Skeletal muscle tissue (tissue), 4 donors: ENCODE results near the gene CYP26A1. TPM values are rescaled to one million over a fixed set of nuclear protein-coding genes. Genes with fewer than 3 reads are reported as not detected.

Experiments used
- H3K27ac ChIP-seq: one replicate; pipeline ENCODE4 v1.7.0; 2013; ENCODE audit warnings: mild to moderate bottlenecking, low read depth, low read length, inconsistent platforms
- H3K27me3 ChIP-seq, 3 donors: one replicate each; pipeline ENCODE4 v1.7.0; 2013; ENCODE audit warnings: low read length in 3 of 3; ENCODE audit not compliant: control insufficient read depth in 3 of 3, insufficient read depth in 3 of 3
- H3K36me3 ChIP-seq, 3 donors: one replicate each; pipeline ENCODE4 v1.7.0; 2013; ENCODE audit warnings: low read length in 3 of 3; ENCODE audit not compliant: control insufficient read depth in 3 of 3, insufficient read depth in 3 of 3
- H3K4me1 ChIP-seq, 3 donors: one replicate each; pipeline ENCODE4 v1.7.0; 2013; ENCODE audit warnings: low read length in 3 of 3, mild to moderate bottlenecking in 3 of 3; ENCODE audit not compliant: control insufficient read depth in 3 of 3, insufficient read depth in 3 of 3
- H3K4me3 ChIP-seq, 3 donors: one replicate each; pipeline ENCODE4 v1.7.0; 2013; ENCODE audit warnings: low read length in 3 of 3
- H3K9ac ChIP-seq, 3 donors: one replicate each; pipeline ENCODE4 v1.7.0; 2013; ENCODE audit warnings: low read length in 3 of 3, mild to moderate bottlenecking in 3 of 3, moderate library complexity in 2 of 3, low read depth in 1 of 3
- H3K9me3 ChIP-seq, 3 donors: one replicate each; pipeline ENCODE4 v1.7.0; 2013; ENCODE audit warnings: low read length in 3 of 3; ENCODE audit not compliant: control insufficient read depth in 3 of 3
- total RNA-seq: library from RNA; depleted of rRNA; stranded (reverse); fragments of >200 nt; gene quantifications from one replicate; pipeline ENCODE4 v1.2.3, GENCODE V29; 2014
- donor health status: Osteomylitis.

The CYP26A1 gene
- 0.52 TPM for total RNA-seq

GRCh38 chr10:93073539-93074146 is at the start of gene CYP26A1:
Gene CYP26A1, plus strand, starts transcription at chr10:93073893. Its CDS starts 42 bp downstream, at chr10:93073935.
- Histone ChIP-seq H3K4me1 (peaks cover 28 to 37% (median 29%) of the 10 kb centered on the region in 3 donors), H3K27me3 (peaks cover 67 to 85% (median 79%) of the 10 kb centered on the region in 3 donors), H3K4me3 (peak within 1 kb of the TSS; percentile 30 to 58 (median 57)), H3K27ac (no peak within 1 kb of the TSS), H3K36me3 (no peaks in the 10 kb centered on the region), H3K9ac (no peak within 1 kb of the TSS), H3K9me3 (no peaks in the 10 kb centered on the region)

GRCh38 chr10:93026072-93026471 is 47.6 kb upstream of the CYP26A1 start:
- no peak overlapping the region for H3K4me3 ChIP-seq
- H3K9me3 ChIP-seq, result no peaks in the 10 kb centered on the region
- no peak overlapping the region for H3K9ac ChIP-seq
- no peaks in the 10 kb centered on the region for H3K4me1 ChIP-seq
- H3K27ac ChIP-seq, result no peak overlapping the region
- H3K27me3 ChIP-seq, result no peaks in the 10 kb centered on the region
- H3K36me3 ChIP-seq, result peaks cover 3 to 17% (median 12%) of the 10 kb centered on the region in 3 donors

GRCh38 chr10:93027508-93027907 is 46.2 kb upstream of the CYP26A1 start:
- Histone ChIP-seq H3K27me3 (no peaks in the 10 kb centered on the region), H3K4me3 (no peak overlapping the region), H3K36me3 (peaks cover 3 to 17% (median 12%) of the 10 kb centered on the region in 3 donors), H3K27ac (no peak overlapping the region), H3K9ac (no peak overlapping the region), H3K4me1 (no peaks in the 10 kb centered on the region), H3K9me3 (no peaks in the 10 kb centered on the region)

GRCh38 chr10:93028883-93029282 is 44.8 kb upstream of the CYP26A1 start:
- no peak overlapping the region for H3K9ac ChIP-seq
- no peaks in the 10 kb centered on the region for H3K4me1 ChIP-seq
- H3K27me3 ChIP-seq, result no peaks in the 10 kb centered on the region
- H3K27ac ChIP-seq, result no peak overlapping the region
- H3K36me3 ChIP-seq, result peaks cover 3 to 17% (median 12%) of the 10 kb centered on the region in 3 donors
- no peaks in the 10 kb centered on the region for H3K9me3 ChIP-seq
- H3K4me3 ChIP-seq, result no peak overlapping the region

GRCh38 chr10:93030409-93030808 is 43.3 kb upstream of the CYP26A1 start:
- H3K27me3 ChIP-seq, result no peaks in the 10 kb centered on the region
- no peaks in the 10 kb centered on the region for H3K4me1 ChIP-seq
- peaks cover 3 to 17% (median 12%) of the 10 kb centered on the region in 3 donors for H3K36me3 ChIP-seq
- H3K4me3 ChIP-seq, result no peak overlapping the region
- no peak overlapping the region for H3K9ac ChIP-seq
- H3K9me3 ChIP-seq, result no peaks in the 10 kb centered on the region
- H3K27ac ChIP-seq, result no peak overlapping the region

GRCh38 chr10:93032105-93032808 is 41.4 kb upstream of the CYP26A1 start:
- no peaks in the 10 kb centered on the region for H3K4me1 ChIP-seq
- no peaks in the 10 kb centered on the region for H3K27me3 ChIP-seq
- peaks cover 0 to 6% (median 3%) of the 10 kb centered on the region in 3 donors for H3K36me3 ChIP-seq

GRCh38 chr10:93032809-93033137 is 40.9 kb upstream of the CYP26A1 start:
- Histone ChIP-seq H3K27ac (no peak overlapping the region), H3K9me3 (no peaks in the 10 kb centered on the region), H3K9ac (no peak overlapping the region), H3K36me3 (peaks cover 0 to 3% (median 3%) of the 10 kb centered on the region in 3 donors), H3K4me1 (no peaks in the 10 kb centered on the region), H3K27me3 (no peaks in the 10 kb centered on the region), H3K4me3 (no peak overlapping the region)

More at GRCh38 chr10:93032105-93032808, 41.4 kb upstream of the CYP26A1 start:
- H3K27ac ChIP-seq, result no peak overlapping the region
- no peaks in the 10 kb centered on the region for H3K9me3 ChIP-seq
- no peak overlapping the region for H3K9ac ChIP-seq
- H3K4me3 ChIP-seq, result no peak overlapping the region

- Histone ChIP-seq H3K9me3 (no peaks in the 10 kb centered on the region), H3K27me3 (no peaks in the 10 kb centered on the region), H3K27ac (no peak overlapping the region), H3K4me3 (no peak overlapping the region), H3K9ac (no peak overlapping the region), H3K4me1 (no peaks in the 10 kb centered on the region), H3K36me3 (no peaks in the 10 kb centered on the region)
These were observed 39.3 kb upstream of the CYP26A1 start for GRCh38 chr10:93034426-93034825.

GRCh38 chr10:93039110-93039509 is 34.6 kb upstream of the CYP26A1 start:
- Histone ChIP-seq H3K4me1 (peaks cover 0 to 2% (median 0%) of the 10 kb centered on the region in 3 donors), H3K36me3 (no peaks in the 10 kb centered on the region), H3K9ac (no peak overlapping the region), H3K27me3 (no peaks in the 10 kb centered on the region), H3K9me3 (no peaks in the 10 kb centered on the region), H3K27ac (no peak overlapping the region), H3K4me3 (no peak overlapping the region)

- no peaks in the 10 kb centered on the region for H3K27me3 ChIP-seq
- H3K4me3 ChIP-seq, result no peak overlapping the region
- H3K9me3 ChIP-seq, result no peaks in the 10 kb centered on the region
- H3K36me3 ChIP-seq, result no peaks in the 10 kb centered on the region
- no peak overlapping the region for H3K27ac ChIP-seq
- no peak overlapping the region for H3K9ac ChIP-seq
- peaks cover 0 to 2% (median 0%) of the 10 kb centered on the region in 3 donors for H3K4me1 ChIP-seq
These were observed 34.0 kb upstream of the CYP26A1 start for GRCh38 chr10:93039721-93040120.
